Measurements from ENCODE around the gene FLT3LG.

DNA sequence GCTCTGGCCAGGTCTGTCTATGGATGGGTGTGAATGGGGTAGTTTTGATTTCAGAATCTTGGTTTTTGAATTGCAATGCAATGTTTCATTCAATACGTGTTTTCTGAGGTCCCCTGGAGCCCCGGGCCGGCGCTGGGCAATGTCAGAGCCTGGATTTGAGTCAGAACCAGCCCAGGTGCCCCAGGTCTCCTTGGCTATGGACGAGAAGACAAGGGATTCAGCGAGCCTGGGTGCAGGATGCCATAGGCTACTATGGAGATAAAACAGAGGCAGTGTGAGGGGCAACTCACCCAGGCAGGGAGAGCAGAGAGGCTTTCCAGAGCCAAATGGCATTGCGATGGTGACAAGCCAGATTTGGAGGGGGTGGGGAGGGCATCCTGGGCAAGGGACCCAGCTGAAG, 12.2 kb downstream of the FLT3LG start:
- no peak for TF ChIP-seq EZH2 (IDR thresholded peaks at IDR 0.05; ENCODE audit: insufficient read depth, poor library complexity, severe bottlenecking)
- no peak for TF ChIP-seq EZH2phosphoT487 (IDR thresholded peaks at IDR 0.05; ENCODE audit: insufficient read depth, low read depth)

Measured in GM23248 (cell line).